Neuronal stem cell (in vitro differentiated cells): ENCODE measurements around the gene C4A.
"Not testable (repeated sequence)": the region's sequence is repeated elsewhere in the genome, so short reads cannot be mapped to it uniquely, and the experiment has no call there.

ENCODE experiments used
- DNase-seq: peaks from one replicate; pipeline ENCODE4 v3.0.0-alpha.2; 2013; ENCODE audit warnings: low spot score
- H2AFZ ChIP-seq: one replicate; pipeline ENCODE4 v1.6.1; 2013; ENCODE audit warnings: mild to moderate bottlenecking, low read length, inconsistent platforms
- H2AK5ac ChIP-seq: 2 replicates; pipeline ENCODE4 v1.6.1; 2013; ENCODE audit warnings: low read depth, mild to moderate bottlenecking, inconsistent platforms, low read length, moderate library complexity, mixed read lengths
- H2BK120ac ChIP-seq: 2 replicates; pipeline ENCODE4 v1.6.1; 2013; ENCODE audit warnings: low read depth, mild to moderate bottlenecking, inconsistent platforms, low read length, moderate library complexity, mixed read lengths
- H2BK12ac ChIP-seq: one replicate; pipeline ENCODE4 v1.6.1; 2013; ENCODE audit warnings: low read length, inconsistent platforms
- H2BK15ac ChIP-seq: 2 replicates; pipeline ENCODE4 v1.6.1; 2013; ENCODE audit warnings: mild to moderate bottlenecking, low read length, inconsistent platforms, mixed read lengths
- H2BK5ac ChIP-seq: one replicate; pipeline ENCODE4 v1.6.1; 2013; ENCODE audit warnings: inconsistent platforms, mild to moderate bottlenecking, low read length, moderate library complexity
- H3K14ac ChIP-seq: one replicate; pipeline ENCODE4 v1.6.1; 2013; ENCODE audit warnings: low read length, inconsistent platforms
- H3K18ac ChIP-seq: 2 replicates; pipeline ENCODE4 v1.6.1; 2013; ENCODE audit warnings: low read length, inconsistent platforms
- H3K23ac ChIP-seq: 2 replicates; pipeline ENCODE4 v1.6.1; 2013; ENCODE audit warnings: low read depth, mild to moderate bottlenecking, mixed read lengths, low read length, inconsistent platforms; ENCODE audit not compliant: poor library complexity
- H3K27ac ChIP-seq: replicated peaks from 3 replicates; pipeline ENCODE4 v1.5.1; 2013; ENCODE audit warnings: low read length, inconsistent platforms
- H3K27me3 ChIP-seq, 3 experiments: 2 replicates each; pipeline ENCODE4 v1.6.1; 2013; ENCODE audit warnings: low read length in 3 of 3, mild to moderate bottlenecking in 2 of 3, inconsistent platforms in 1 of 3, low read depth in 1 of 3, mixed read lengths in 1 of 3, moderate library complexity in 1 of 3; ENCODE audit not compliant: control insufficient read depth in 3 of 3, insufficient read depth in 3 of 3
- H3K36me3 ChIP-seq, 2 donors: replicated peaks in 1 of 2; 2 replicates each; pipeline ENCODE4 v1.6.1; 2013; ENCODE audit warnings: low read length in 2 of 2; ENCODE audit not compliant: control insufficient read depth in 2 of 2, insufficient read depth in 2 of 2
- H3K4ac ChIP-seq: 2 replicates; pipeline ENCODE4 v1.6.1; 2013; ENCODE audit warnings: inconsistent platforms, mild to moderate bottlenecking, low read length, moderate library complexity
- H3K4me1 ChIP-seq, 2 donors: 1 replicate in 1 of 2; 2 replicates in 1 of 2; pipeline ENCODE4 v1.6.1; 2013; ENCODE audit warnings: low read length in 2 of 2, low read depth in 1 of 2; ENCODE audit not compliant: control insufficient read depth in 2 of 2, insufficient read depth in 1 of 2
- H3K4me2 ChIP-seq: one replicate; pipeline ENCODE4 v1.6.1; 2013; ENCODE audit warnings: mild to moderate bottlenecking, low read length, inconsistent platforms; ENCODE audit not compliant: insufficient read depth, poor library complexity, severe bottlenecking
- H3K4me3 ChIP-seq, 2 donors: 2 replicates each; pipeline ENCODE4 v1.5.1; 2013; ENCODE audit warnings: low read length in 2 of 2, mild to moderate bottlenecking in 2 of 2, inconsistent platforms in 1 of 2, moderate library complexity in 1 of 2
- H3K79me1 ChIP-seq: one replicate; pipeline ENCODE4 v1.6.1; 2013; ENCODE audit warnings: low read depth, mild to moderate bottlenecking, inconsistent platforms, low read length, moderate library complexity
- H3K9ac ChIP-seq: one replicate; pipeline ENCODE4 v1.6.1; 2013; ENCODE audit warnings: mild to moderate bottlenecking, low read depth, low read length, inconsistent platforms; ENCODE audit not compliant: poor library complexity
- H3K9me3 ChIP-seq, 2 donors: replicated peaks in 1 of 2; 2 replicates each; pipeline versions ENCODE3 to v1.6.1; 2013; ENCODE audit warnings: low read length in 2 of 2, mild to moderate bottlenecking in 2 of 2, inconsistent platforms in 1 of 2, low read depth in 1 of 2, mixed read lengths in 1 of 2, moderate library complexity in 1 of 2; ENCODE audit not compliant: control insufficient read depth in 2 of 2, insufficient read depth in 1 of 2
- H4K8ac ChIP-seq: one replicate; pipeline ENCODE4 v1.6.1; 2013; ENCODE audit warnings: low read depth, mild to moderate bottlenecking, inconsistent platforms, low read length, moderate library complexity
- H4K91ac ChIP-seq: one replicate; pipeline ENCODE4 v1.6.1; 2013; ENCODE audit warnings: low read length, low read depth, mild to moderate bottlenecking, inconsistent platforms; ENCODE audit not compliant: poor library complexity
- WGBS, 2 donors: extraction: QIAGEN DNeasy Blood & Tissue Kit; methylation state at CpG; one replicate each; pipeline ENCODE4 v1.1.7; 2013; ENCODE audit warnings: missing lambda C conversion rate in 2 of 2, mixed read lengths in 1 of 2; ENCODE audit not compliant: insufficient read length in 2 of 2, insufficient replicate concordance in 1 of 2; ENCODE audit errors: extremely low coverage in 2 of 2; 5-methylcytosine and 5-hydroxymethylcytosine counted together

C4A gene

DNA sequence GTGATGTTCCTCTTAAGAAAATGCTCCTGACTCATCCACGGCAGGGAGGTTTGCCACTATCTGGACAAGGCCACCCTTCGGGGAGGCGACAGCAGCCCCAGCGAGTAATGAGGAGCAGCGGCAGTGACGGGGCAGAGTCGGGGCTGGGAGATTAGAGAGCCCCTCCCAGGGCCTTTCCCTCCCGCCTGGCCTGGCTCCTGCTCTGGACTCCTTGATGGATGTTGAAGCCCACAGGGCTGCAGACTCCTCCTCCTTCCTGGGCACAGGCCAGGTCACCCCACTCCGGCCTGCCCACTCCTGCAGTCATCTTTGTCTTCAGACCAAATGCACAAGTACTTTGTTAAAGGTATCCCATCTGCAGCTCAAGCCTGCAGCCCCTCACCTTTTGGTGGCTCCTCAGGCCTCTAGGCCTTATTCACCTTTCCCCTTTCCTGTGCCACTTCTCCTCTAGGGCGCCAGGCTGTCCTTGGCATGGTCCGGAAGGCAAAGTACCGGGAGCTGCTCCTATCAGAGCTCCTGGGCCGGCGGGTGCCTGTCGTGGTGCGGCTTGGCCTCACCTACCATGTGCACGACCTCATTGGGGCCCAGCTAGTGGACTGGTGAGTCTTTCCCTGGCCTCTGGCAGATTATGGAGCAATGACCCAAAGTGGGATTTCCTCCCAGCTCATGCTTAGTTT is 31.2 kb downstream of the C4A start:
- not testable (repeated sequence) for H2AK5ac ChIP-seq, H3K14ac ChIP-seq, H3K23ac ChIP-seq, H3K4me2 ChIP-seq, H3K27ac ChIP-seq, H3K36me3 ChIP-seq, H3K9me3 ChIP-seq, H3K9ac ChIP-seq, H4K91ac ChIP-seq, H2BK12ac ChIP-seq, H3K79me1 ChIP-seq, H2BK120ac ChIP-seq, H4K8ac ChIP-seq, H3K27me3 ChIP-seq, H2AFZ ChIP-seq, H2BK15ac ChIP-seq, DNase-seq, H3K18ac ChIP-seq, H3K4me3 ChIP-seq, H3K4ac ChIP-seq, H3K4me1 ChIP-seq, H2BK5ac ChIP-seq
- no CpG with 5 or more reads among the region's 17 CpGs for WGBS, 2 donors

DNA sequence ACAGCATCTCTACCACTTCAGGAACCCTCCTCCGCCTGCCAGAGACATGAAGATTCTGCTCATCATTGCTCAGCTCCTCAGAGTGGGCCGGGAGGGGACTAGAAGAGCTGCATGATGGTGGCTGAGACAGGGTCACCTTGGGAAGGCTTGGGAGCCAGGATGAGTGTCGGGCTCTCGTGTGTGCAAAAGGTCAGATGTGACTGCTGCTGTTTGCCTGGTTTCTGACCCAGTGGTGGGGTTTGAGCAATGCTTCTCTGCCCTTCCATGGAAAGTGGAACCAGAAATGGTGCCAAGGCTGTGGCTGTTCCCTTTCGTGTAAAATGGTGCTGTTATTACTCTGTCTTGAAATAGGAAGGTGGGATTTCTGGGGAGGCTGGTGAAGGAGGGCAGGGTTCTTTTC is 31.9 kb downstream of the C4A start:
- H3K14ac ChIP-seq, H3K4me1 ChIP-seq, H2BK15ac ChIP-seq, H3K79me1 ChIP-seq, H3K23ac ChIP-seq, H4K91ac ChIP-seq, H3K18ac ChIP-seq, H3K4ac ChIP-seq, H3K9ac ChIP-seq, DNase-seq, H3K4me2 ChIP-seq, H3K4me3 ChIP-seq, H3K27ac ChIP-seq, H2AFZ ChIP-seq, H2AK5ac ChIP-seq, H3K9me3 ChIP-seq, H2BK5ac ChIP-seq, H2BK120ac ChIP-seq, H3K27me3 ChIP-seq, H2BK12ac ChIP-seq, H4K8ac ChIP-seq, H3K36me3 ChIP-seq: not testable (repeated sequence)
- WGBS, 2 donors = no CpG with 5 or more reads among the region's 5 CpGs

DNA sequence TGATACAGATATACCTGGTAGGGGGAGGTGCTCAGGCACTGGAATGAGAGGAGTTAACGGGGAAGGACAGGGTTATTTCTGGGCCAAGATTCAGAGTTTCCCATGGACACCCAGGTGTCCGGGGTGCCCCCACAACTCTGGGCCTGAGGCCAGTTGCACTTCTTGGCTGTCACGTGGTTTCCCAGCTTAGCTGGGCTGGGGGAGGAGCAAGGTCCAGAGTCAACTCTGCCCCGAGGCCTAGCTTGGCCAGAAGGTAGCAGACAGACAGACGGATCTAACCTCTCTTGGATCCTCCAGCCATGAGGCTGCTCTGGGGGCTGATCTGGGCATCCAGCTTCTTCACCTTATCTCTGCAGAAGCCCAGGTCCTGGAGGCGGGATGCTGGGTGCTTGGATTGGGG is 32.7 kb downstream of the C4A start, which contains the start of gene C4B:
C4B (plus strand) TSS at position 249 of the 400 bp plus-strand sequence; CDS start at position 300, 51 bp downstream.
- H3K4me2 ChIP-seq, H2BK12ac ChIP-seq, H2AK5ac ChIP-seq, H3K23ac ChIP-seq, H3K14ac ChIP-seq, H3K79me1 ChIP-seq, H3K27ac ChIP-seq, H2AFZ ChIP-seq, DNase-seq, H2BK120ac ChIP-seq, H3K9ac ChIP-seq, H3K4me1 ChIP-seq, H3K36me3 ChIP-seq, H3K4ac ChIP-seq, H2BK15ac ChIP-seq, H3K4me3 ChIP-seq, H3K18ac ChIP-seq, H3K27me3 ChIP-seq, H2BK5ac ChIP-seq, H3K9me3 ChIP-seq, H4K8ac ChIP-seq, H4K91ac ChIP-seq: not testable (repeated sequence)
- WGBS, 2 donors = no CpG with 5 or more reads among the region's 6 CpGs

DNA sequence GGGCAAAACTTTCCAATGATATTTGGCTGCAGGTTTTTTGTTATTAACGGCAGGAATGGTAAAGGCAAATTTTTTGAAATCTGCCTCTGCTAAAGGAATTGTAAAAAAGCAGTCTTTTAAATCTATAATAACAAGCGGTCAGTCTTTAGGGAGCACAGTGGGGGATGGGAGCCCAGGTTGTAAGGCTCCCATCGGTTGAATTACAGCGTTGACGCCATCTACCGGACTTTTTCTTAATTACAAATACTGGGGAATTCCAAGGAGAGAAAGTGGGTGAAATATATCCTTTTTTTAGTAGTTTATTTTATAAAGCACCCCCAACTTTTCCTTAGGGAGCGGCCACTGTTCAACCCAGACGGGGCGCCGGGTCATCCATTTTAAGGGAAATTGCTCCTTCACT is 40.2 kb downstream of the C4A start:
- H3K9ac ChIP-seq, H3K4ac ChIP-seq, H2BK5ac ChIP-seq, H2BK12ac ChIP-seq, H3K9me3 ChIP-seq, H2BK120ac ChIP-seq, H3K18ac ChIP-seq, H3K4me2 ChIP-seq, H3K27ac ChIP-seq, H3K27me3 ChIP-seq, H3K4me3 ChIP-seq, H3K36me3 ChIP-seq, H3K23ac ChIP-seq, H4K91ac ChIP-seq, H3K4me1 ChIP-seq, H3K14ac ChIP-seq, H4K8ac ChIP-seq, H2AK5ac ChIP-seq, H2BK15ac ChIP-seq, H2AFZ ChIP-seq, H3K79me1 ChIP-seq, DNase-seq: not testable (repeated sequence)
- WGBS, 2 donors = no CpG with 5 or more reads among the region's 10 CpGs
